Nephron (organoid): ENCODE results near the gene ARHGEF37.

ENCODE experiments used
- H3K27ac Mint-ChIP-seq, 3 experiments: 2 replicates each; pipeline ENCODE4 v1.8.0; 2020; ENCODE audit warnings: mixed read lengths in 3 of 3, mild to moderate bottlenecking in 2 of 3, moderate library complexity in 1 of 3
- H3K27me3 Mint-ChIP-seq: 2 replicates; pipeline ENCODE4 v1.8.0; 2021; ENCODE audit warnings: low read depth, mild to moderate bottlenecking, moderate library complexity, mixed read lengths
- H3K36me3 Mint-ChIP-seq: 2 replicates; pipeline ENCODE4 v1.8.0; 2020; ENCODE audit warnings: low read depth, mixed read lengths
- H3K4me1 Mint-ChIP-seq: 2 replicates; pipeline ENCODE4 v1.8.0; 2020; ENCODE audit warnings: mixed read lengths
- H3K4me3 Mint-ChIP-seq, 3 experiments: 2 replicates each; pipeline ENCODE4 v1.8.0; 2020; ENCODE audit warnings: mild to moderate bottlenecking in 3 of 3, mixed read lengths in 3 of 3, moderate library complexity in 2 of 3
- H3K9me3 Mint-ChIP-seq: 2 replicates; pipeline ENCODE4 v1.8.0; 2020; ENCODE audit warnings: mixed read lengths
- TF ChIP-seq, protein P1 (sequence below), 3 experiments: fragments of 200-600 bp; sonication (generic); IDR thresholded peaks; one replicate each; pipeline ENCODE4 v1.5.0; 2021; ENCODE audit warnings: antibody characterized with exemption in 3 of 3; ENCODE audit not compliant: unreplicated experiment in 3 of 3

ARHGEF37 gene

DNA sequence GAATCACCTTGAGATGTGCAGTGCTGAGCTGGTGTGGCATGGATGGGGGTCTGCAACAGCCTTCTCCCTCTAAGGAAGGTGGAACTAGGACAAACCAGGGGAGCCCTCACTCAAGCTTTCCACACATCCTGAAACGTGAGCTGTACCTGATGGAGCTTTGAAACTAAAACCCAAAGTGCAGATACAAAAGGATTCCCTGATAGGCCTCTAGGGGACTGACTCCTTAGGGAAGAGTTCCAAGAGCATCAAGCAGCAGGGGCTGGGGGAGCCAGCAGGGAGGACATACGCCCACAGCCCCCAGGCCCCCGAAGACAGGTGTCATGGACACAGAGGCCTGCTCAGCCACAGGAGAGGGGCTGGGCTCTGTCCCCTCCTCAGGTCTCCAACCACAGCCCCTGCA is 17.7 kb downstream of the ARHGEF37 start:
- Mint-ChIP-seq H3K27me3 (peaks cover 3% of the 10 kb centered on the region), H3K9me3 (no peaks in the 10 kb centered on the region)
- TF ChIP-seq, protein P1, sequence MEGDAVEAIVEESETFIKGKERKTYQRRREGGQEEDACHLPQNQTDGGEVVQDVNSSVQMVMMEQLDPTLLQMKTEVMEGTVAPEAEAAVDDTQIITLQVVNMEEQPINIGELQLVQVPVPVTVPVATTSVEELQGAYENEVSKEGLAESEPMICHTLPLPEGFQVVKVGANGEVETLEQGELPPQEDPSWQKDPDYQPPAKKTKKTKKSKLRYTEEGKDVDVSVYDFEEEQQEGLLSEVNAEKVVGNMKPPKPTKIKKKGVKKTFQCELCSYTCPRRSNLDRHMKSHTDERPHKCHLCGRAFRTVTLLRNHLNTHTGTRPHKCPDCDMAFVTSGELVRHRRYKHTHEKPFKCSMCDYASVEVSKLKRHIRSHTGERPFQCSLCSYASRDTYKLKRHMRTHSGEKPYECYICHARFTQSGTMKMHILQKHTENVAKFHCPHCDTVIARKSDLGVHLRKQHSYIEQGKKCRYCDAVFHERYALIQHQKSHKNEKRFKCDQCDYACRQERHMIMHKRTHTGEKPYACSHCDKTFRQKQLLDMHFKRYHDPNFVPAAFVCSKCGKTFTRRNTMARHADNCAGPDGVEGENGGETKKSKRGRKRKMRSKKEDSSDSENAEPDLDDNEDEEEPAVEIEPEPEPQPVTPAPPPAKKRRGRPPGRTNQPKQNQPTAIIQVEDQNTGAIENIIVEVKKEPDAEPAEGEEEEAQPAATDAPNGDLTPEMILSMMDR (IDR thresholded peaks at IDR 0.05; ENCODE audit: unreplicated experiment in 3 of 3): no peak

DNA sequence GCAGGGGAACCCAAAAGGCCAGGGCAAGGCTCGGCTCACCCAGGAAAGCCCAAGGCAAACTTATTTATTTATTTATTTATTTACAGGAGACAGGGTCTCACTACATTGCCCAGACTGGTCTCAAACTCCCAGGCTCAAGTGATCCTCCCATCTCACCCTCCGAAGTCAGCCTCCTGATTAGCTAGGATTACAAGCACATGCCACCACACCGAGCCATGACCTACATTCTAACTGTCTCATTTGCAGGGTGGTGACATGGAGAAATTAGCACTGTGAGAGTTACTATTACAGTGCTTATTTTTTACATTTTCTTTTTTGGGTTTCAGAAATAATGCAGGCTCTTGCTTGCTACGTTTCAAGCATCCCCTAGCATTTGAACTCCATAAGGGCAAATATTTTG is 18.1 kb downstream of the ARHGEF37 start:
- no peaks in the 10 kb centered on the region for H3K4me1 Mint-ChIP-seq
- TF ChIP-seq, protein P1 (IDR thresholded peaks at IDR 0.05; ENCODE audit: unreplicated experiment in 3 of 3): no peak
- H3K9me3 Mint-ChIP-seq: no peaks in the 10 kb centered on the region
- H3K4me3 Mint-ChIP-seq: no peak overlapping the region
- H3K27me3 Mint-ChIP-seq: peaks cover 3% of the 10 kb centered on the region
- no peaks in the 10 kb centered on the region for H3K36me3 Mint-ChIP-seq
- no peak overlapping the region for H3K27ac Mint-ChIP-seq

More for the DNA sequence above, 17.7 kb downstream of the ARHGEF37 start:
- Mint-ChIP-seq H3K4me1 (no peaks in the 10 kb centered on the region), H3K4me3 (no peak overlapping the region), H3K36me3 (no peaks in the 10 kb centered on the region), H3K27ac (no peak overlapping the region)

DNA sequence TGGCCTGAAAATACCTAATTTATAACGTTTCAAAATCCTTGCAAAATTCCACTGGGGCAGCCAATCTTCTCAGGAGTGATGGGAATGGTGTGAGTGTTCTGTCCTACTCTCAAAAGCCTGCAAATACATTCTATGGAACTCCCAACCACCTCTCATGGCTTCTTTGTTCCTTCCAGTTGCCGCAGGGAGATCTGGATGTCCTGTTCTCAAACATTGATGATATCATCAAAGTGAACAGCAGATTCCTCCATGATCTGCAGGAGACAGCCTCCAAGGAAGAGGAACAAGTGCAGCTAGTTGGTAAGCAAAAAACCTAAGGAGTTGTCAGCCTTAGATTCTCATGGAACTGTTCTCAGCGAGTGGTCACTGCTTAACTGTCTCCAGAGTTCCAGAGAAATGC is 19.6 kb downstream of the ARHGEF37 start:
- TF ChIP-seq, protein P1 (IDR thresholded peaks at IDR 0.05; ENCODE audit: unreplicated experiment in 3 of 3): no peak
- H3K27me3 Mint-ChIP-seq: peaks cover 3% of the 10 kb centered on the region
- no peaks in the 10 kb centered on the region for H3K36me3 Mint-ChIP-seq
- no peaks in the 10 kb centered on the region for H3K4me1 Mint-ChIP-seq
- H3K4me3 Mint-ChIP-seq: no peak overlapping the region
- H3K9me3 Mint-ChIP-seq: no peaks in the 10 kb centered on the region
- H3K27ac Mint-ChIP-seq: no peak overlapping the region

DNA sequence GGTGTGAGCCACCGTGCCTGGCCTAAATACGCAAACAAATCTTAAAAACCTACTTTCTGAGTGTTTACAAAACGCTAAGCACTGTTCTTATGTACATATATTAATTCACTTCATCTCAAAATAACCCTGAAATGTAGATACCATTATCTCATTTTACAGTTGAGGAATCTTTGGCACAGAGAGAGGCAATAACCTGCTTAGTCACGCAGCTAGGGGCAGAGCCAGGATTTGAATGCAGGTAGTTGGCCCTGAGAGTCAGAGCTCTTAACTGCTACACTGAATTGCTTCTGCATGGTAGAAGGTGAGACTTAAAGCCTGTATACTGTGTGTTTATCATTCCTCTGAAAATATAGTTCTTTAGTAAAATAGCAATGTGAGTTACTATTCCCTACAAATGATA is 21.9 kb downstream of the ARHGEF37 start:
- H3K27ac Mint-ChIP-seq: no peak overlapping the region
- H3K4me3 Mint-ChIP-seq: no peak overlapping the region
- no peaks in the 10 kb centered on the region for H3K4me1 Mint-ChIP-seq
- H3K27me3 Mint-ChIP-seq: peaks cover 1% of the 10 kb centered on the region
- H3K36me3 Mint-ChIP-seq: no peaks in the 10 kb centered on the region
- TF ChIP-seq, protein P1 (IDR thresholded peaks at IDR 0.05; ENCODE audit: unreplicated experiment in 3 of 3): no peak
- H3K9me3 Mint-ChIP-seq: no peaks in the 10 kb centered on the region

DNA sequence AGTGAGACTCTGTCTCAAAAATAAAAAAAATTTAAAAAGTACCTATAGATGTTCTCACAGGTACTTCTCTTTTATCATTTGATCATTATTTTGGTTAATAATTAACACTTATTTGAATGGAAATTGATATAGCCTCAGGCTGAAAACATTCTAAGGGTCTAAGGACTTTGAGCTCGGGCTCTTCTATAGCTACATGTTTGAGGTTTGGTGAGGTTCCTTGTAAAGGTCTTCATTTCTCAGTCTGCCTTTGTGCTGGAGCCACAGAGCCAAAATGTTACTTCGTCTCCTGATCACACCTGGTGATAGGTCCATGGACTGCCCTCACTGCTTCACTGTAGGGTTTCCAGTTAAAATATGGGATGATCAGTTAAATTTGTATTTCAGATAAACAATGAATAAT is 22.6 kb downstream of the ARHGEF37 start:
- TF ChIP-seq, protein P1 (IDR thresholded peaks at IDR 0.05; ENCODE audit: unreplicated experiment in 3 of 3): no peak
- Mint-ChIP-seq H3K27ac (no peak overlapping the region), H3K27me3 (peaks cover 1% of the 10 kb centered on the region), H3K4me3 (no peak overlapping the region), H3K36me3 (no peaks in the 10 kb centered on the region), H3K9me3 (no peaks in the 10 kb centered on the region), H3K4me1 (no peaks in the 10 kb centered on the region)

DNA sequence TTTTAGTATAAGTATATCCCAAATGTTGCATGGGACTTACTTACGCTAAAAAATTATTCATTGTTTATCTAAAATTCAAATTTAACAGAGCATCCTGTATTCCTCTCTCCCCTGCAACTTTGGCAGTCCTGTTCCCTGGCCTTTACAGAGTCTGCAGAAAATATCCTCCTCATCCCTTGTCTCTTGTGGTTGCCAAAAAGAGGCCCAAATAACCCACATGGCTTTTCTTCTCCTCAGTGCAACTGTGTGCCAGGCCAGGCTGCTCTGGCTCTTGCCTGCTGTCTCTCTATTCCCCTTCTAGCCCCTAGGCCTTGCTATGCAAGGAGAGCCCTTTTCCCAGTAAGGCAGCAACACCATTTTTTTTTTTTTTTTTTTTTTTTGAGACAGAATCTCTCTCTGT is 23.0 kb downstream of the ARHGEF37 start:
- Mint-ChIP-seq H3K9me3 (no peaks in the 10 kb centered on the region), H3K36me3 (peaks cover 4% of the 10 kb centered on the region), H3K4me1 (no peaks in the 10 kb centered on the region)

More for the DNA sequence above, 23.0 kb downstream of the ARHGEF37 start:
- H3K27me3 Mint-ChIP-seq: peaks cover 4% of the 10 kb centered on the region
- no peak overlapping the region for H3K4me3 Mint-ChIP-seq
- no peak overlapping the region for H3K27ac Mint-ChIP-seq
- TF ChIP-seq, protein P1 (IDR thresholded peaks at IDR 0.05; ENCODE audit: unreplicated experiment in 3 of 3): no peak
